Measurements from ENCODE around the gene STN1.

The STN1 gene

GRCh38 chr10:103843854-103844570 is 74.0 kb downstream of the STN1 start:
- no peak overlapping the region for H3K9ac ChIP-seq (ENCODE audit: low read length)
- H3K9me3 ChIP-seq (ENCODE audit: control insufficient read depth, insufficient read depth, low read depth, low read length): no peaks in the 10 kb centered on the region

GRCh38 chr10:103843045-103843444 is 74.9 kb downstream of the STN1 start:
- Histone ChIP-seq H3K4me1 (ENCODE audit: control insufficient read depth, insufficient read depth, low read length) (peaks cover 49% of the 10 kb centered on the region), H3K9ac (ENCODE audit: low read length) (no peak overlapping the region), H3K27ac (ENCODE audit: low read depth, low read length) (no peak overlapping the region)

More at GRCh38 chr10:103843854-103844570, 74.0 kb downstream of the STN1 start:
- H3K4me1 ChIP-seq (ENCODE audit: control insufficient read depth, insufficient read depth, low read length): peaks cover 49% of the 10 kb centered on the region
- no peaks in the 10 kb centered on the region for H3K36me3 ChIP-seq (ENCODE audit: control insufficient read depth, insufficient read depth, low read length)
- H3K4me3 ChIP-seq (ENCODE audit: low read depth, low read length): no peak overlapping the region
- no peak overlapping the region for H3K27ac ChIP-seq (ENCODE audit: low read depth, low read length)
- H3K27me3 ChIP-seq (ENCODE audit: control insufficient read depth, insufficient read depth, low read length): no peaks in the 10 kb centered on the region

GRCh38 chr10:103842605-103843004 is 75.4 kb downstream of the STN1 start:
- Histone ChIP-seq H3K4me1 (ENCODE audit: control insufficient read depth, insufficient read depth, low read length) (peaks cover 53% of the 10 kb centered on the region), H3K9me3 (ENCODE audit: control insufficient read depth, insufficient read depth, low read depth, low read length) (no peaks in the 10 kb centered on the region), H3K27ac (ENCODE audit: low read depth, low read length) (no peak overlapping the region), H3K36me3 (ENCODE audit: control insufficient read depth, insufficient read depth, low read length) (no peaks in the 10 kb centered on the region), H3K27me3 (ENCODE audit: control insufficient read depth, insufficient read depth, low read length) (no peaks in the 10 kb centered on the region), H3K9ac (ENCODE audit: low read length) (no peak overlapping the region), H3K4me3 (ENCODE audit: low read depth, low read length) (no peak overlapping the region)

More at GRCh38 chr10:103843045-103843444, 74.9 kb downstream of the STN1 start:
- no peaks in the 10 kb centered on the region for H3K9me3 ChIP-seq (ENCODE audit: control insufficient read depth, insufficient read depth, low read depth, low read length)
- no peak overlapping the region for H3K4me3 ChIP-seq (ENCODE audit: low read depth, low read length)
- H3K27me3 ChIP-seq (ENCODE audit: control insufficient read depth, insufficient read depth, low read length): no peaks in the 10 kb centered on the region
- no peaks in the 10 kb centered on the region for H3K36me3 ChIP-seq (ENCODE audit: control insufficient read depth, insufficient read depth, low read length)

- peaks cover 63% of the 10 kb centered on the region for H3K4me1 ChIP-seq (ENCODE audit: control insufficient read depth, insufficient read depth, low read length)
- H3K27me3 ChIP-seq (ENCODE audit: control insufficient read depth, insufficient read depth, low read length): no peaks in the 10 kb centered on the region
- no peak overlapping the region for H3K27ac ChIP-seq (ENCODE audit: low read depth, low read length)
- no peaks in the 10 kb centered on the region for H3K9me3 ChIP-seq (ENCODE audit: control insufficient read depth, insufficient read depth, low read depth, low read length)
- no peak overlapping the region for H3K4me3 ChIP-seq (ENCODE audit: low read depth, low read length)
- no peaks in the 10 kb centered on the region for H3K36me3 ChIP-seq (ENCODE audit: control insufficient read depth, insufficient read depth, low read length)
- H3K9ac ChIP-seq (ENCODE audit: low read length): no peak overlapping the region
Observed at GRCh38 chr10:103841519-103841918, 76.5 kb downstream of the STN1 start.

GRCh38 chr10:103840740-103841070 is 77.3 kb downstream of the STN1 start:
- Histone ChIP-seq H3K9ac (ENCODE audit: low read length) (peak overlapping the region; percentile 53), H3K4me1 (ENCODE audit: control insufficient read depth, insufficient read depth, low read length) (peaks cover 63% of the 10 kb centered on the region), H3K9me3 (ENCODE audit: control insufficient read depth, insufficient read depth, low read depth, low read length) (no peaks in the 10 kb centered on the region), H3K36me3 (ENCODE audit: control insufficient read depth, insufficient read depth, low read length) (no peaks in the 10 kb centered on the region), H3K27ac (ENCODE audit: low read depth, low read length) (peak overlapping the region; percentile 5; the same call in 1 of the 2 replicates), H3K4me3 (ENCODE audit: low read depth, low read length) (peak overlapping the region; percentile 10; the same call in 1 of the 2 replicates), H3K27me3 (ENCODE audit: control insufficient read depth, insufficient read depth, low read length) (no peaks in the 10 kb centered on the region)

GRCh38 chr10:103839872-103840739 is 77.9 kb downstream of the STN1 start:
- Histone ChIP-seq H3K27ac (ENCODE audit: low read depth, low read length) (peak overlapping the region; percentile 58; the same call in 1 of the 2 replicates), H3K9ac (ENCODE audit: low read length) (peak overlapping the region; percentile 58), H3K4me3 (ENCODE audit: low read depth, low read length) (peak overlapping the region; percentile 10; the same call in 1 of the 2 replicates), H3K27me3 (ENCODE audit: control insufficient read depth, insufficient read depth, low read length) (no peaks in the 10 kb centered on the region), H3K9me3 (ENCODE audit: control insufficient read depth, insufficient read depth, low read depth, low read length) (no peaks in the 10 kb centered on the region), H3K36me3 (ENCODE audit: control insufficient read depth, insufficient read depth, low read length) (no peaks in the 10 kb centered on the region), H3K4me1 (ENCODE audit: control insufficient read depth, insufficient read depth, low read length) (peaks cover 67% of the 10 kb centered on the region)

GRCh38 chr10:103839519-103839871 is 78.5 kb downstream of the STN1 start:
- H3K9ac ChIP-seq (ENCODE audit: low read length): peak overlapping the region; percentile 58
- peaks cover 72% of the 10 kb centered on the region for H3K4me1 ChIP-seq (ENCODE audit: control insufficient read depth, insufficient read depth, low read length)
- no peaks in the 10 kb centered on the region for H3K27me3 ChIP-seq (ENCODE audit: control insufficient read depth, insufficient read depth, low read length)
- no peaks in the 10 kb centered on the region for H3K36me3 ChIP-seq (ENCODE audit: control insufficient read depth, insufficient read depth, low read length)
- H3K27ac ChIP-seq (ENCODE audit: low read depth, low read length): peak overlapping the region; percentile 58; the same call in 1 of the 2 replicates
- no peaks in the 10 kb centered on the region for H3K9me3 ChIP-seq (ENCODE audit: control insufficient read depth, insufficient read depth, low read depth, low read length)
- no peak overlapping the region; the same call in 1 of the 2 replicates for H3K4me3 ChIP-seq (ENCODE audit: low read depth, low read length)

- Histone ChIP-seq H3K4me1 (ENCODE audit: control insufficient read depth, insufficient read depth, low read length) (peaks cover 72% of the 10 kb centered on the region), H3K9ac (ENCODE audit: low read length) (no peak overlapping the region), H3K27me3 (ENCODE audit: control insufficient read depth, insufficient read depth, low read length) (no peaks in the 10 kb centered on the region), H3K27ac (ENCODE audit: low read depth, low read length) (no peak overlapping the region), H3K4me3 (ENCODE audit: low read depth, low read length) (no peak overlapping the region), H3K36me3 (ENCODE audit: control insufficient read depth, insufficient read depth, low read length) (no peaks in the 10 kb centered on the region), H3K9me3 (ENCODE audit: control insufficient read depth, insufficient read depth, low read depth, low read length) (no peaks in the 10 kb centered on the region)
Observed at GRCh38 chr10:103838862-103839518, 79.0 kb downstream of the STN1 start.

GRCh38 chr10:103838070-103838395 is 80.0 kb downstream of the STN1 start:
- Histone ChIP-seq H3K27me3 (ENCODE audit: control insufficient read depth, insufficient read depth, low read length) (no peaks in the 10 kb centered on the region), H3K9me3 (ENCODE audit: control insufficient read depth, insufficient read depth, low read depth, low read length) (no peaks in the 10 kb centered on the region), H3K4me1 (ENCODE audit: control insufficient read depth, insufficient read depth, low read length) (peaks cover 75% of the 10 kb centered on the region), H3K9ac (ENCODE audit: low read length) (no peak overlapping the region), H3K36me3 (ENCODE audit: control insufficient read depth, insufficient read depth, low read length) (no peaks in the 10 kb centered on the region), H3K4me3 (ENCODE audit: low read depth, low read length) (no peak overlapping the region), H3K27ac (ENCODE audit: low read depth, low read length) (no peak overlapping the region)

GRCh38 chr10:103837370-103838069 is 80.5 kb downstream of the STN1 start:
- Histone ChIP-seq H3K27me3 (ENCODE audit: control insufficient read depth, insufficient read depth, low read length) (no peaks in the 10 kb centered on the region), H3K27ac (ENCODE audit: low read depth, low read length) (no peak overlapping the region), H3K9me3 (ENCODE audit: control insufficient read depth, insufficient read depth, low read depth, low read length) (peaks cover 5% of the 10 kb centered on the region; the same call in 1 of the 2 replicates), H3K36me3 (ENCODE audit: control insufficient read depth, insufficient read depth, low read length) (no peaks in the 10 kb centered on the region), H3K4me1 (ENCODE audit: control insufficient read depth, insufficient read depth, low read length) (peaks cover 75% of the 10 kb centered on the region), H3K4me3 (ENCODE audit: low read depth, low read length) (no peak overlapping the region), H3K9ac (ENCODE audit: low read length) (no peak overlapping the region)

Measured in HUES6 (cell line).